Glutamatergic neuron (in vitro differentiated cells): ENCODE measurements around the gene TLL1. TPM values are rescaled to one million over a fixed set of nuclear protein-coding genes. Genes with fewer than 3 reads are reported as not detected.

Experiments
- DNase-seq: peaks from one replicate; pipeline ENCODE4 v3.0.0; 2022
- H3K27ac Mint-ChIP-seq: one replicate; pipeline ENCODE4 v1.8.0; 2020; ENCODE audit warnings: mild to moderate bottlenecking, mixed read lengths, inconsistent platforms; ENCODE audit not compliant: unreplicated experiment
- H3K27me3 Mint-ChIP-seq: one replicate; pipeline ENCODE4 v1.8.0; 2020; ENCODE audit warnings: mild to moderate bottlenecking, moderate library complexity, mixed read lengths, inconsistent platforms; ENCODE audit not compliant: unreplicated experiment
- H3K36me3 Mint-ChIP-seq: one replicate; pipeline ENCODE4 v1.8.0; 2020; ENCODE audit warnings: mild to moderate bottlenecking, mixed read lengths, inconsistent platforms; ENCODE audit not compliant: unreplicated experiment
- H3K4me1 Mint-ChIP-seq: one replicate; pipeline ENCODE4 v1.8.0; 2020; ENCODE audit warnings: mild to moderate bottlenecking, low read depth, mixed read lengths, inconsistent platforms; ENCODE audit not compliant: unreplicated experiment
- H3K4me3 Mint-ChIP-seq: one replicate; pipeline ENCODE4 v1.8.0; 2020; ENCODE audit warnings: mild to moderate bottlenecking, mixed read lengths, inconsistent platforms; ENCODE audit not compliant: unreplicated experiment
- H3K9me3 Mint-ChIP-seq: one replicate; pipeline ENCODE4 v1.8.0; 2020; ENCODE audit warnings: mild to moderate bottlenecking, moderate library complexity, mixed read lengths, inconsistent platforms; ENCODE audit not compliant: unreplicated experiment
- CTCF ChIP-seq: fragments of 200-600 bp; sonication (generic); IDR thresholded peaks from one replicate; pipeline ENCODE4 v1.5.0; 2021; ENCODE audit not compliant: partially characterized antibody, unreplicated experiment
- total RNA-seq: library from RNA; stranded (reverse); fragmentation: NEBNext Ultra II Directional; extraction: Animal tissue kit (Norgen Biotek cat#: 25700); gene quantifications from one replicate; pipeline ENCODE4 v1.2.1, GENCODE V29; 2021; ENCODE audit not compliant: unreplicated experiment

TLL1 gene
- total RNA-seq, 1 donor from 2014 or later = 0.15 TPM

DNA sequence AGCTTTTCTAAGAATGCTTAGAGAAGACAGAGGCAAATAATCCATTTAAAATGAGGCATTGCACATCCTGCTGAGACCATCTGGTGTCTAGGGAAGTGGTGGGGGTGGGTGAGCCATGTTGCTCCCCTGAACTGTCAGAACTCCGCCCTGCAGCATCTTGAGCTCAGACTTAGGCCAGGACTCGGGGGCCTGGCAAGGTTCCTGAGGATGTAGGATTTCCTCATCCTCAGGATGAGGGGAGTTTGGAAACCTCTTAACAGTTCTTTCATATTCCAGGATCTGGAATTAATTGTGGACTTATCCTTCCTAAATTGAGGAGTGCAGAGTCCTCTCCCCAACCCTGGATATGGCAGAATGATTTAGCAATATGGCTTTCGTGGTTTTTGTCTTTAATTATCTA lies 6.6 kb downstream of the TLL1 start:
- no peak for DNase-seq
- Mint-ChIP-seq H3K9me3 (peaks cover 1% of the 10 kb centered on the region), H3K27ac (peak overlapping the region; percentile 38), H3K27me3 (peaks cover 2% of the 10 kb centered on the region), H3K4me3 (no peak overlapping the region), H3K4me1 (peaks cover 11% of the 10 kb centered on the region), H3K36me3 (no peaks in the 10 kb centered on the region)
- TF ChIP-seq CTCF = no peak

- Mint-ChIP-seq H3K4me1 (no peaks in the 10 kb centered on the region), H3K36me3 (peaks cover 11% of the 10 kb centered on the region), H3K9me3 (peaks cover 2% of the 10 kb centered on the region), H3K27me3 (no peaks in the 10 kb centered on the region), H3K4me3 (no peak overlapping the region), H3K27ac (no peak overlapping the region)
- DNase-seq = no peak
- no peak for TF ChIP-seq CTCF
These were observed 21.1 kb downstream of the TLL1 start for GRCh38 chr4:165894159-165894558.

GRCh38 chr4:165905405-165906027 lies 32.5 kb downstream of the TLL1 start:
- Mint-ChIP-seq H3K27ac (no peak overlapping the region), H3K36me3 (peaks cover 6% of the 10 kb centered on the region), H3K27me3 (no peaks in the 10 kb centered on the region), H3K4me3 (no peak overlapping the region), H3K9me3 (no peaks in the 10 kb centered on the region), H3K4me1 (no peaks in the 10 kb centered on the region)
- no peak for TF ChIP-seq CTCF
- no peak for DNase-seq

DNA sequence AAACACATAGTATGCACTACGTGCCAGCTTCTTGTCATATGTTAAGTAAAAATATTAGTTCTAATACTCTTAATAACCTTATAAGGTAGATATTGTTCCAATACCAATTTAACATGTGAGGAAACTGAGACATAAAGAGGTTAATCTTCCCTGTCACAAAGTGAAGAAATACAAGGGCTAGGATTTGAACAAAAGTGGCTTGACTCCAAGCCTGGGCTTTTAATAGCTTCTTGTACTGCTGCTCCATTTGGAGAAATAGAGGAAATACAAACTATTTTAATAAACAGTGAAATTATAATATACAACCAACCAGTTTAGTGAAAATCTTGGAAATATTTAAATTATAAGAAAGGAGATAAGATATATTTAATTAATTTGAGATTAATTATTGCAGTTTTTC lies 33.2 kb downstream of the TLL1 start:
- Mint-ChIP-seq H3K9me3 (no peaks in the 10 kb centered on the region), H3K4me3 (no peak overlapping the region), H3K4me1 (no peaks in the 10 kb centered on the region), H3K27me3 (no peaks in the 10 kb centered on the region), H3K36me3 (no peaks in the 10 kb centered on the region), H3K27ac (no peak overlapping the region)
- no peak for TF ChIP-seq CTCF
- no peak for DNase-seq

- Mint-ChIP-seq H3K27ac (no peak overlapping the region), H3K36me3 (no peaks in the 10 kb centered on the region), H3K4me3 (no peak overlapping the region), H3K27me3 (no peaks in the 10 kb centered on the region), H3K9me3 (no peaks in the 10 kb centered on the region), H3K4me1 (peaks cover 3% of the 10 kb centered on the region)
- DNase-seq = no peak
- TF ChIP-seq CTCF = no peak
These were observed 36.9 kb downstream of the TLL1 start for GRCh38 chr4:165909947-165910346.
